GM23338 (cell line): ENCODE results near the gene ABCF1.

Experiments
- CREB1 ChIP-seq: fragments of 250-450 bp; sonication (Bioruptor Pico); IDR thresholded peaks from 2 replicates; pipeline ENCODE4 v1.5.0; 2020; ENCODE audit warnings: low read depth, mild to moderate bottlenecking, moderate library complexity
- EZH2 ChIP-seq: fragments of 200-600 bp; sonication (generic); IDR thresholded peaks from one replicate; pipeline ENCODE4 v1.8.0; 2017; ENCODE audit warnings: antibody characterized with exemption, mild to moderate bottlenecking, low read depth; ENCODE audit not compliant: unreplicated experiment
- EZH2phosphoT487 ChIP-seq: fragments of 200-600 bp; sonication (generic); IDR thresholded peaks from one replicate; pipeline ENCODE4 v1.8.1; 2018; ENCODE audit warnings: antibody characterized with exemption; ENCODE audit not compliant: unreplicated experiment
- JUNB ChIP-seq: IDR thresholded peaks from one replicate; pipeline ENCODE4 v1.6.1; 2016; ENCODE audit warnings: antibody characterized with exemption; ENCODE audit not compliant: unreplicated experiment
- NANOG ChIP-seq: IDR thresholded peaks from 2 replicates; pipeline ENCODE4 v1.6.1; 2016; ENCODE audit warnings: antibody characterized with exemption, borderline replicate concordance
- POLR2AphosphoS5 ChIP-seq: IDR thresholded peaks from 2 replicates; pipeline ENCODE4 v1.6.1; 2016; ENCODE audit warnings: antibody characterized with exemption, low read depth
- STAT1 ChIP-seq: IDR thresholded peaks from one replicate; pipeline ENCODE4 v1.6.1; 2016; ENCODE audit warnings: antibody characterized with exemption; ENCODE audit not compliant: unreplicated experiment
- ZNF114 ChIP-seq: fragments of 250-450 bp; sonication (Bioruptor Pico); IDR thresholded peaks from 2 replicates; pipeline ENCODE4 v1.5.0; 2020; ENCODE audit warnings: mild to moderate bottlenecking, moderate library complexity
- ZNF331 ChIP-seq: fragments of 250-450 bp; sonication (Bioruptor Pico); IDR thresholded peaks from 2 replicates; pipeline ENCODE4 v1.5.0; 2020; ENCODE audit warnings: low read depth, mild to moderate bottlenecking, moderate library complexity
- TF ChIP-seq, protein P1 (sequence below), 2 experiments: fragments of 200-600 bp in 1 of 2; sonication (generic) in 1 of 2; conservative IDR thresholded peaks; 2 replicates each; pipeline versions ENCODE4 v1.5.1 to v1.6.1; 2016 to 2017; ENCODE audit warnings: antibody characterized with exemption in 2 of 2, low read depth in 2 of 2, mild to moderate bottlenecking in 2 of 2, moderate library complexity in 1 of 2
- TF ChIP-seq, protein P2 (sequence below): IDR thresholded peaks from one replicate; pipeline ENCODE4 v1.6.1; 2018; ENCODE audit warnings: antibody characterized with exemption; ENCODE audit not compliant: unreplicated experiment
- TF ChIP-seq, protein P3 (sequence below): IDR thresholded peaks from 2 replicates; pipeline ENCODE4 v1.6.1; 2016; ENCODE audit warnings: antibody characterized with exemption
- TF ChIP-seq, protein P4 (sequence below): fragments of 250-450 bp; sonication (Bioruptor Pico); IDR thresholded peaks from 2 replicates; pipeline ENCODE4 v1.5.0; 2020; ENCODE audit warnings: mild to moderate bottlenecking, moderate library complexity

DNA sequence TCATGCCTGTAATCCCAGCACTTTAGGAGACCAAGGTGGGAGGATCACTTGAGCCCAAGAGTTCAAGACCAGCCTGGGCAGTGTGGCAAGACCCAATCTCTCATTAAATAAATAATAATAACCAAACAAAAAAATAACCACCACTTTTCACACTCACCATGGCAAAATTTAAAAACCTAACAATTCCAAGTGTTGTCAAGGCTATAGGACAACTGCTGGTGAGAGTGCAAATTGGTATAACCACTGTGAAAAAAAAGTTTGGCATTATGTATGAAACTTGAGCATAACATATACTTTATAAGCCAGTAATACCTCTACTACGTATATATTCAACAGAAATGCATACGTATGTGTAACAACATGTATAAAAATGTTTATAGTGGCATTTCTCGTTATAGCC is 10.3 kb upstream of the ABCF1 start:
- TF ChIP-seq, protein P1, sequence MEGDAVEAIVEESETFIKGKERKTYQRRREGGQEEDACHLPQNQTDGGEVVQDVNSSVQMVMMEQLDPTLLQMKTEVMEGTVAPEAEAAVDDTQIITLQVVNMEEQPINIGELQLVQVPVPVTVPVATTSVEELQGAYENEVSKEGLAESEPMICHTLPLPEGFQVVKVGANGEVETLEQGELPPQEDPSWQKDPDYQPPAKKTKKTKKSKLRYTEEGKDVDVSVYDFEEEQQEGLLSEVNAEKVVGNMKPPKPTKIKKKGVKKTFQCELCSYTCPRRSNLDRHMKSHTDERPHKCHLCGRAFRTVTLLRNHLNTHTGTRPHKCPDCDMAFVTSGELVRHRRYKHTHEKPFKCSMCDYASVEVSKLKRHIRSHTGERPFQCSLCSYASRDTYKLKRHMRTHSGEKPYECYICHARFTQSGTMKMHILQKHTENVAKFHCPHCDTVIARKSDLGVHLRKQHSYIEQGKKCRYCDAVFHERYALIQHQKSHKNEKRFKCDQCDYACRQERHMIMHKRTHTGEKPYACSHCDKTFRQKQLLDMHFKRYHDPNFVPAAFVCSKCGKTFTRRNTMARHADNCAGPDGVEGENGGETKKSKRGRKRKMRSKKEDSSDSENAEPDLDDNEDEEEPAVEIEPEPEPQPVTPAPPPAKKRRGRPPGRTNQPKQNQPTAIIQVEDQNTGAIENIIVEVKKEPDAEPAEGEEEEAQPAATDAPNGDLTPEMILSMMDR (conservative IDR thresholded peaks at IDR 0.05; ENCODE audit: low read depth in 2 of 2) = no peak
- TF ChIP-seq EZH2 (no peak), EZH2phosphoT487 (no peak), POLR2AphosphoS5 (no peak), CREB1 (CRISPR knock-in tag) (no peak), ZNF331 (CRISPR knock-in tag) (no peak), JUNB (no peak), ZNF114 (no peak), NANOG (no peak), STAT1 (no peak)
- TF ChIP-seq, protein P2, sequence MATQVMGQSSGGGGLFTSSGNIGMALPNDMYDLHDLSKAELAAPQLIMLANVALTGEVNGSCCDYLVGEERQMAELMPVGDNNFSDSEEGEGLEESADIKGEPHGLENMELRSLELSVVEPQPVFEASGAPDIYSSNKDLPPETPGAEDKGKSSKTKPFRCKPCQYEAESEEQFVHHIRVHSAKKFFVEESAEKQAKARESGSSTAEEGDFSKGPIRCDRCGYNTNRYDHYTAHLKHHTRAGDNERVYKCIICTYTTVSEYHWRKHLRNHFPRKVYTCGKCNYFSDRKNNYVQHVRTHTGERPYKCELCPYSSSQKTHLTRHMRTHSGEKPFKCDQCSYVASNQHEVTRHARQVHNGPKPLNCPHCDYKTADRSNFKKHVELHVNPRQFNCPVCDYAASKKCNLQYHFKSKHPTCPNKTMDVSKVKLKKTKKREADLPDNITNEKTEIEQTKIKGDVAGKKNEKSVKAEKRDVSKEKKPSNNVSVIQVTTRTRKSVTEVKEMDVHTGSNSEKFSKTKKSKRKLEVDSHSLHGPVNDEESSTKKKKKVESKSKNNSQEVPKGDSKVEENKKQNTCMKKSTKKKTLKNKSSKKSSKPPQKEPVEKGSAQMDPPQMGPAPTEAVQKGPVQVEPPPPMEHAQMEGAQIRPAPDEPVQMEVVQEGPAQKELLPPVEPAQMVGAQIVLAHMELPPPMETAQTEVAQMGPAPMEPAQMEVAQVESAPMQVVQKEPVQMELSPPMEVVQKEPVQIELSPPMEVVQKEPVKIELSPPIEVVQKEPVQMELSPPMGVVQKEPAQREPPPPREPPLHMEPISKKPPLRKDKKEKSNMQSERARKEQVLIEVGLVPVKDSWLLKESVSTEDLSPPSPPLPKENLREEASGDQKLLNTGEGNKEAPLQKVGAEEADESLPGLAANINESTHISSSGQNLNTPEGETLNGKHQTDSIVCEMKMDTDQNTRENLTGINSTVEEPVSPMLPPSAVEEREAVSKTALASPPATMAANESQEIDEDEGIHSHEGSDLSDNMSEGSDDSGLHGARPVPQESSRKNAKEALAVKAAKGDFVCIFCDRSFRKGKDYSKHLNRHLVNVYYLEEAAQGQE = no peak
- TF ChIP-seq, protein P3, sequence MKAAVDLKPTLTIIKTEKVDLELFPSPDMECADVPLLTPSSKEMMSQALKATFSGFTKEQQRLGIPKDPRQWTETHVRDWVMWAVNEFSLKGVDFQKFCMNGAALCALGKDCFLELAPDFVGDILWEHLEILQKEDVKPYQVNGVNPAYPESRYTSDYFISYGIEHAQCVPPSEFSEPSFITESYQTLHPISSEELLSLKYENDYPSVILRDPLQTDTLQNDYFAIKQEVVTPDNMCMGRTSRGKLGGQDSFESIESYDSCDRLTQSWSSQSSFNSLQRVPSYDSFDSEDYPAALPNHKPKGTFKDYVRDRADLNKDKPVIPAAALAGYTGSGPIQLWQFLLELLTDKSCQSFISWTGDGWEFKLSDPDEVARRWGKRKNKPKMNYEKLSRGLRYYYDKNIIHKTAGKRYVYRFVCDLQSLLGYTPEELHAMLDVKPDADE = no peak
- TF ChIP-seq, protein P4, sequence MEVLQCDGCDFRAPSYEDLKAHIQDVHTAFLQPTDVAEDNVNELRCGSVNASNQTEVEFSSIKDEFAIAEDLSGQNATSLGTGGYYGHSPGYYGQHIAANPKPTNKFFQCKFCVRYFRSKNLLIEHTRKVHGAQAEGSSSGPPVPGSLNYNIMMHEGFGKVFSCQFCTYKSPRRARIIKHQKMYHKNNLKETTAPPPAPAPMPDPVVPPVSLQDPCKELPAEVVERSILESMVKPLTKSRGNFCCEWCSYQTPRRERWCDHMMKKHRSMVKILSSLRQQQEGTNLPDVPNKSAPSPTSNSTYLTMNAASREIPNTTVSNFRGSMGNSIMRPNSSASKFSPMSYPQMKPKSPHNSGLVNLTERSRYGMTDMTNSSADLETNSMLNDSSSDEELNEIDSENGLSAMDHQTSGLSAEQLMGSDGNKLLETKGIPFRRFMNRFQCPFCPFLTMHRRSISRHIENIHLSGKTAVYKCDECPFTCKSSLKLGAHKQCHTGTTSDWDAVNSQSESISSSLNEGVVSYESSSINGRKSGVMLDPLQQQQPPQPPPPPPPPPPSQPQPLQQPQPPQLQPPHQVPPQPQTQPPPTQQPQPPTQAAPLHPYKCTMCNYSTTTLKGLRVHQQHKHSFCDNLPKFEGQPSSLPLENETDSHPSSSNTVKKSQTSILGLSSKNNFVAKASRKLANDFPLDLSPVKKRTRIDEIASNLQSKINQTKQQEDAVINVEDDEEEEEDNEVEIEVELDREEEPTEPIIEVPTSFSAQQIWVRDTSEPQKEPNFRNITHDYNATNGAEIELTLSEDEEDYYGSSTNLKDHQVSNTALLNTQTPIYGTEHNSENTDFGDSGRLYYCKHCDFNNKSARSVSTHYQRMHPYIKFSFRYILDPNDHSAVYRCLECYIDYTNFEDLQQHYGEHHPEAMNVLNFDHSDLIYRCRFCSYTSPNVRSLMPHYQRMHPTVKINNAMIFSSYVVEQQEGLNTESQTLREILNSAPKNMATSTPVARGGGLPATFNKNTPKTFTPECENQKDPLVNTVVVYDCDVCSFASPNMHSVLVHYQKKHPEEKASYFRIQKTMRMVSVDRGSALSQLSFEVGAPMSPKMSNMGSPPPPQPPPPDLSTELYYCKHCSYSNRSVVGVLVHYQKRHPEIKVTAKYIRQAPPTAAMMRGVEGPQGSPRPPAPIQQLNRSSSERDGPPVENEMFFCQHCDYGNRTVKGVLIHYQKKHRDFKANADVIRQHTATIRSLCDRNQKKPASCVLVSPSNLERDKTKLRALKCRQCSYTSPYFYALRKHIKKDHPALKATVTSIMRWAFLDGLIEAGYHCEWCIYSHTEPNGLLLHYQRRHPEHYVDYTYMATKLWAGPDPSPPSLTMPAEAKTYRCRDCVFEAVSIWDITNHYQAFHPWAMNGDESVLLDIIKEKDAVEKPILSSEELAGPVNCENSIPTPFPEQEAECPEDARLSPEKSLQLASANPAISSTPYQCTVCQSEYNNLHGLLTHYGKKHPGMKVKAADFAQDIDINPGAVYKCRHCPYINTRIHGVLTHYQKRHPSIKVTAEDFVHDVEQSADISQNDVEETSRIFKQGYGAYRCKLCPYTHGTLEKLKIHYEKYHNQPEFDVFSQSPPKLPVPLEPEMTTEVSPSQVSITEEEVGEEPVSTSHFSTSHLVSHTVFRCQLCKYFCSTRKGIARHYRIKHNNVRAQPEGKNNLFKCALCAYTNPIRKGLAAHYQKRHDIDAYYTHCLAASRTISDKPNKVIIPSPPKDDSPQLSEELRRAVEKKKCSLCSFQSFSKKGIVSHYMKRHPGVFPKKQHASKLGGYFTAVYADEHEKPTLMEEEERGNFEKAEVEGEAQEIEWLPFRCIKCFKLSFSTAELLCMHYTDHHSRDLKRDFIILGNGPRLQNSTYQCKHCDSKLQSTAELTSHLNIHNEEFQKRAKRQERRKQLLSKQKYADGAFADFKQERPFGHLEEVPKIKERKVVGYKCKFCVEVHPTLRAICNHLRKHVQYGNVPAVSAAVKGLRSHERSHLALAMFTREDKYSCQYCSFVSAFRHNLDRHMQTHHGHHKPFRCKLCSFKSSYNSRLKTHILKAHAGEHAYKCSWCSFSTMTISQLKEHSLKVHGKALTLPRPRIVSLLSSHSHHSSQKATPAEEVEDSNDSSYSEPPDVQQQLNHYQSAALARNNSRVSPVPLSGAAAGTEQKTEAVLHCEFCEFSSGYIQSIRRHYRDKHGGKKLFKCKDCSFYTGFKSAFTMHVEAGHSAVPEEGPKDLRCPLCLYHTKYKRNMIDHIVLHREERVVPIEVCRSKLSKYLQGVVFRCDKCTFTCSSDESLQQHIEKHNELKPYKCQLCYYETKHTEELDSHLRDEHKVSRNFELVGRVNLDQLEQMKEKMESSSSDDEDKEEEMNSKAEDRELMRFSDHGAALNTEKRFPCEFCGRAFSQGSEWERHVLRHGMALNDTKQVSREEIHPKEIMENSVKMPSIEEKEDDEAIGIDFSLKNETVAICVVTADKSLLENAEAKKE (CRISPR knock-in tag) = no peak
